Stimulated activated CD4-positive, alpha-beta T cell treated with anti-CD3 and anti-CD28 coated beads, Interleukin-2, amount 100 ng/mL, for 24 hours (primary cell): ENCODE data around the gene DDX24.

ENCODE experiments used
- DNase-seq, 2 donors: peaks; one replicate each; pipeline ENCODE4 v3.0.0-alpha.2; 2020

DDX24 gene

GRCh38 chr14:94113908-94114588, 33.0 kb upstream of the DDX24 start:
- DNase-seq: no peak

GRCh38 chr14:94113490-94113889, 32.5 kb upstream of the DDX24 start:
- DNase-seq: no peak

GRCh38 chr14:94113073-94113472, 32.1 kb upstream of the DDX24 start:
- DNase-seq: no peak

- no peak for DNase-seq
These were observed 31.6 kb upstream of the DDX24 start for GRCh38 chr14:94112513-94113063.

- DNase-seq: no peak
These were observed 30.5 kb upstream of the DDX24 start for GRCh38 chr14:94111276-94112095.

GRCh38 chr14:94110552-94111181, 29.7 kb upstream of the DDX24 start, which contains the start of gene IFI27:
IFI27 (plus strand) TSS chr14:94110736.
- no peak for DNase-seq

GRCh38 chr14:94109915-94110250, 28.9 kb upstream of the DDX24 start:
- DNase-seq: no peak

- no peak for DNase-seq
These were observed 23.7 kb upstream of the DDX24 start for GRCh38 chr14:94104731-94105130.

- no peak for DNase-seq
These were observed 22.6 kb upstream of the DDX24 start for GRCh38 chr14:94103554-94104150.

- no peak for DNase-seq
These were observed 21.9 kb upstream of the DDX24 start for GRCh38 chr14:94102768-94103482.

GRCh38 chr14:94101748-94102147, 20.7 kb upstream of the DDX24 start:
- DNase-seq: no peak

- no peak for DNase-seq
These were observed 19.8 kb upstream of the DDX24 start for GRCh38 chr14:94100847-94101246.

- no peak for DNase-seq
These were observed 18.0 kb upstream of the DDX24 start for GRCh38 chr14:94099006-94099405.

GRCh38 chr14:94098326-94098992, 17.5 kb upstream of the DDX24 start:
- DNase-seq: no peak

GRCh38 chr14:94097091-94097490, 16.1 kb upstream of the DDX24 start:
- DNase-seq: no peak

- DNase-seq: no peak
These were observed 12.4 kb upstream of the DDX24 start for GRCh38 chr14:94093418-94093817.

GRCh38 chr14:94089479-94089878, 8.5 kb upstream of the DDX24 start:
- DNase-seq: no peak

GRCh38 chr14:94088516-94088915, 7.5 kb upstream of the DDX24 start:
- no peak for DNase-seq

GRCh38 chr14:94087891-94088290, 6.9 kb upstream of the DDX24 start:
- DNase-seq: no peak

- DNase-seq: no peak
These were observed 401 bp upstream of the DDX24 start for GRCh38 chr14:94081386-94081820.

- DNase-seq: no peak
These were observed 946 bp downstream of the DDX24 start for GRCh38 chr14:94079891-94080620.
